Duodenal mucosa (tissue), 2 donors: Measurements from ENCODE around the gene BEAN1.
A peak's percentile ranks its signal among the peaks of the same experiment; 100 is the strongest.
"Not testable (repeated sequence)": the region's sequence is repeated elsewhere in the genome, so short reads cannot be mapped to it uniquely, and the experiment has no call there.

ENCODE experiments used
- H3K27ac ChIP-seq: one replicate; pipeline ENCODE4 v1.7.0; 2013; ENCODE audit warnings: low read depth, low read length
- H3K27me3 ChIP-seq, 2 donors: one replicate each; pipeline ENCODE4 v1.7.0; 2013; ENCODE audit warnings: low read length in 2 of 2, control low read depth in 1 of 2; ENCODE audit not compliant: insufficient read depth in 2 of 2, control insufficient read depth in 1 of 2
- H3K36me3 ChIP-seq, 2 donors: one replicate each; pipeline ENCODE4 v1.7.0; 2013; ENCODE audit warnings: low read length in 2 of 2, control low read depth in 1 of 2; ENCODE audit not compliant: insufficient read depth in 2 of 2, control insufficient read depth in 1 of 2
- H3K4me1 ChIP-seq, 2 donors: one replicate each; pipeline ENCODE4 v1.7.0; 2013; ENCODE audit warnings: low read length in 2 of 2, control low read depth in 1 of 2; ENCODE audit not compliant: insufficient read depth in 2 of 2, control insufficient read depth in 1 of 2
- H3K4me3 ChIP-seq, 2 donors: one replicate each; pipeline ENCODE4 v1.7.0; 2013; ENCODE audit warnings: low read length in 2 of 2, low read depth in 1 of 2
- H3K9ac ChIP-seq, 2 donors: one replicate each; pipeline ENCODE4 v1.7.0; 2013; ENCODE audit warnings: low read length in 2 of 2, low read depth in 1 of 2
- H3K9me3 ChIP-seq, 2 donors: one replicate each; pipeline ENCODE4 v1.7.0; 2013; ENCODE audit warnings: low read length in 2 of 2, control low read depth in 1 of 2; ENCODE audit not compliant: control insufficient read depth in 1 of 2

The BEAN1 gene

GRCh38 chr16:66514391-66514790 lies 87.3 kb downstream of the BEAN1 start:
- not testable (repeated sequence) for H3K4me3 ChIP-seq, H3K27me3 ChIP-seq, H3K9ac ChIP-seq, H3K27ac ChIP-seq, H3K9me3 ChIP-seq
- Histone ChIP-seq H3K36me3 (peaks cover 11 to 24% of the 10 kb centered on the region in 2 donors), H3K4me1 (peaks cover 21 to 34% of the 10 kb centered on the region in 2 donors)

DNA sequence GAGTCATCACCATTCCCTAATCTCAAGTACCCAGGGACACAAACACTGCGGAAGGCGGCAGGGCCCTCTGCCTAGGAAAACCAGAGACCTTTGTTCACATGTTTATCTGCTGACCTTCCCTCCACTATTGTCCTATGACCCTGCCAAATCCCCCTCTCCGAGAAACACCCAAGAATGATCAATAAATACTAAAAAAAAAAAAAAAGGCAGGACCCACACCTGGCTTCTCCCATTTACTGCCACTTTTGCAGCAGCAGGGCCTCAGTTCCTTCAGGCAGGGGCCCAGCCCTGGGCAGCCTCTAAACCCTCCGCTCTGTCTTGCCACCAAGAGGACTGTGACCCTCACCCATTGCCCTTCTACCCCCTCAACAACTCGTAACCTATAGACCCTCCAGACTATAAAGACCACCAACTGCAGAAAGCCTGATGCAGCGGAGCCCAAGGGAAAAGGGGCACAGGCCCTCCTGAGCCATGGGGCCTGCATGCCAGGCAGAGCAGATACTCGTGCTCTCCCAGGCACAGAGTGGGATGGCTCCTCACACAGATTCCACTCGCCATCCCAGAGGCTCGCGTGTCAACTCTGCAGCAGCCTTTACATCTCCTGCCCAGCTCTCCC lies 88.0 kb downstream of the BEAN1 start:
- Histone ChIP-seq H3K36me3 (peaks cover 16 to 20% of the 10 kb centered on the region in 2 donors), H3K4me1 (peaks cover 28 to 41% of the 10 kb centered on the region in 2 donors)
- H3K4me3 ChIP-seq, H3K9ac ChIP-seq, H3K27ac ChIP-seq, H3K27me3 ChIP-seq, H3K9me3 ChIP-seq: not testable (repeated sequence)

- Histone ChIP-seq H3K9ac (peak overlapping the region; percentile 48 to 85), H3K27me3 (no peaks in the 10 kb centered on the region), H3K27ac (peak overlapping the region; percentile 76), H3K4me1 (peaks cover 35 to 48% of the 10 kb centered on the region in 2 donors), H3K4me3 (no peak overlapping the region), H3K36me3 (peaks cover 18 to 19% of the 10 kb centered on the region in 2 donors), H3K9me3 (no peaks in the 10 kb centered on the region)
These were observed 88.8 kb downstream of the BEAN1 start for GRCh38 chr16:66515596-66516508.

GRCh38 chr16:66516509-66516807 lies 89.4 kb downstream of the BEAN1 start:
- peak overlapping the region; percentile 48 to 85 for H3K9ac ChIP-seq
- H3K9me3 ChIP-seq, result no peaks in the 10 kb centered on the region
- H3K4me1 ChIP-seq, result peaks cover 41 to 54% of the 10 kb centered on the region in 2 donors
- H3K4me3 ChIP-seq, result peak overlapping the region in 1 of 2 donors; percentile 57
- no peaks in the 10 kb centered on the region for H3K27me3 ChIP-seq
- H3K27ac ChIP-seq, result peak overlapping the region; percentile 76
- peaks cover 12 to 16% of the 10 kb centered on the region in 2 donors for H3K36me3 ChIP-seq

DNA sequence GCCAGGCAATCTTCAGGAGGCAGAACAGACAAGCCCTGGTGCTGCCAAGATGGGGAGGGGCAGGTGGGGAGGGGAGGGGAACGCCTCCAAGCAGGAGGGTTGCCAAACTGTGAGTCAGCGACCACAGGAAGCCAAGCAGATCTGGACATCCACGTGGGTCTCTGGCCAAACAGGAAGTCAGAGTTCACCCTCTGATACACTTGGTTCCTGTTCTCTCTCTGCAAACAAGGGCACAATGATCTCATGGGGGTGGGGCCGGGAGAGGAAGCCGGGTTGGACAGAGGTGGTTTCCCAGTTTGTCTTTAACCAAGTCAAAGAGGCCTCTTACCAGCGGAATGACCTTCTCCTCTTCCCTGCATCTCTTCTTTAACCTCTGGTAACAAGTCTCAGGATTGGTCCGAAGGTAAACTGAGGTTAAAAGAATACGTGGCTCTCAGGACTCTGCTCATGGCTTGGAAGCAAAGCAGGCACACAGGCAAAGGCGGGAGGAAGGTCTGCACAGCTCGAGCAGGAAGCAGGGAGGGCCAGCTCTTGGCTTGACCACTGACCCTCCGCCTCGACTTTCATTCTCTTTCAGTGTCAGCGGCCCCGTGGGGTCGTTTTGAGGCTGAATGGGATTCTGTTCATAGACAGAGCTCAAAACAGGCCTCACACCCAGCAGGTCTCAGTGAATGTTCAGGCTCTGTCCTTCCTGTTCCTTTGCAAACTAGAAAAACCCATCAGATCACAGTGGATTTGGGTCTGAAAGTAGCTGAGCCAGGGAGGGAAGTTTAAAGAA lies 89.9 kb downstream of the BEAN1 start:
- Histone ChIP-seq H3K9me3 (no peaks in the 10 kb centered on the region), H3K9ac (peak overlapping the region; percentile 48 to 85), H3K4me1 (peaks cover 47 to 60% of the 10 kb centered on the region in 2 donors), H3K36me3 (peaks cover 11 to 12% of the 10 kb centered on the region in 2 donors), H3K4me3 (peak overlapping the region; percentile 43 to 57), H3K27ac (peak overlapping the region; percentile 95), H3K27me3 (no peaks in the 10 kb centered on the region)

- Histone ChIP-seq H3K9me3 (no peaks in the 10 kb centered on the region), H3K4me3 (peak overlapping the region in 1 of 2 donors; percentile 57), H3K9ac (peak overlapping the region; percentile 33 to 85), H3K27ac (peak overlapping the region; percentile 95), H3K36me3 (peaks cover 11% of the 10 kb centered on the region in 2 donors), H3K27me3 (no peaks in the 10 kb centered on the region), H3K4me1 (peaks cover 53 to 65% of the 10 kb centered on the region in 2 donors)
These were observed 90.6 kb downstream of the BEAN1 start for GRCh38 chr16:66517586-66518263.

- Histone ChIP-seq H3K4me1 (peaks cover 64 to 79% of the 10 kb centered on the region in 2 donors), H3K36me3 (peaks cover 6 to 11% of the 10 kb centered on the region in 2 donors), H3K9me3 (no peaks in the 10 kb centered on the region), H3K4me3 (no peak overlapping the region), H3K27ac (no peak overlapping the region), H3K27me3 (no peaks in the 10 kb centered on the region), H3K9ac (no peak overlapping the region)
These were observed 92.6 kb downstream of the BEAN1 start for GRCh38 chr16:66519482-66520373.

DNA sequence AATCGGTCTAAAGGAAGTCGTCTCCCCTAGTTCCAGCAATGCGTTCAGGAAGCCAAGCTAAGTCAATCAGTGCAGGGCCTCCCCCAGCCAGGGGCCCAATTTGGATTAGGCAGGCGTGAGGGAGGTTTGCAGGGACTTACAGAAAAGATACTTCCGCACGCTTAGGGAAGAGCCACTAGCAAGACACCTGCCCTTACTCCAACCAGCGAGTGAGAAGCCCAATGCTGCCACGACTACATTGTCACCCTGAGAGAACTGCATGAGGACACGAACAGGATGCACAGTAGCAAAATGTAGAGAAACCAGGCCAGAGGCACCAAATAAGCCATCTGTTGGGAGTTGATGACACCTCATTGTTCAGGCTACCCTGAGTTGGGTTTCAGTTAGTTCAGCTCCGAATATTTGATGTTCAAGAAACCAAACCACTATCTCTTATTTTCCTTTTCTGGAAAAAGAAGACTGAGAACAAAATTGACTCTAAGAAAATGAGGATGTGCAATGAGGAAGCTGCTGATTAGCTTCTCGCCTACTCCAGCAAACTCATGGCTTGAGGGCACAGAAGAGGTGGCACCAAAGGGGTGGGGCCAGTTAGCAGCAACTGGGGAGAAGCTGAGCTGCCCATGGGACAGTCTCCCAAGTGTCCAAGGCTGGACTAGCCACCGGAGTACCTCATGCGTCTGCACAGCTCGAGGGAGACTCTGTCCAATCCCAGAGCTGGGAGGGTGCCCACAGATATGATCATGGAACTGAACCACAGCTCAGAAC lies 93.5 kb downstream of the BEAN1 start:
- Histone ChIP-seq H3K9ac (no peak overlapping the region), H3K27ac (no peak overlapping the region), H3K36me3 (peaks cover 3 to 8% of the 10 kb centered on the region in 2 donors)

More for the DNA sequence above, 93.5 kb downstream of the BEAN1 start:
- Histone ChIP-seq H3K9me3 (no peaks in the 10 kb centered on the region), H3K4me1 (peaks cover 70 to 79% of the 10 kb centered on the region in 2 donors), H3K27me3 (no peaks in the 10 kb centered on the region), H3K4me3 (no peak overlapping the region)
